Pancreas (tissue), 10 donors: Measurements from ENCODE around the gene MAP3K5. TPM values are rescaled to one million over a fixed set of nuclear protein-coding genes. Genes with fewer than 3 reads are reported as not detected.
A peak's percentile ranks its signal among the peaks of the same experiment; 100 is the strongest.

Experiments
- ATAC-seq, 4 donors: fragments of 200-7000 bp; cut with Tn5 transposase; one replicate each; pipeline versions ENCODE4 v1.8.0 to v1.9.1; 2020; ENCODE audit warnings: mild to moderate bottlenecking in 4 of 4, moderate library complexity in 4 of 4
- DNase-seq, 6 donors: peaks; one replicate each; pipeline ENCODE4 v3.0.0-alpha.2; 2020
- FAIRE-seq: peaks from 2 replicates; lab custom pipeline; 2012; peaks lifted over from hg19 to GRCh38; lab: Jason Lieb, UNC
- H3K27ac ChIP-seq, 4 donors: fragments of 200-600 bp; sonication (generic); 1 replicate in 3 of 4; 2 replicates in 1 of 4; pipeline versions ENCODE4 v1.5.0 to v1.8.0; 2020
- H3K27me3 ChIP-seq, 4 donors: fragments of 200-600 bp; one replicate each; pipeline ENCODE4 v1.8.0; 2021
- H3K36me3 ChIP-seq, 3 donors: fragments of 200-600 bp; sonication (generic) in 1 of 3; one replicate each; pipeline versions ENCODE4 v1.5.0 to v1.8.0; 2020 to 2021
- H3K4me1 ChIP-seq, 3 donors: fragments of 200-600 bp; one replicate each; pipeline ENCODE4 v1.8.0; 2021
- H3K4me3 ChIP-seq, 4 donors: fragments of 200-600 bp; sonication (generic) in 2 of 4; one replicate each; pipeline versions ENCODE4 v1.5.0 to v1.8.0; 2020 to 2021
- H3K9me3 ChIP-seq, 4 donors: fragments of 200-600 bp; one replicate each; pipeline ENCODE4 v1.8.0; 2021
- CTCF ChIP-seq, 4 donors: fragments of 200-600 bp; sonication (generic) in 3 of 4; IDR thresholded peaks; one replicate each; pipeline versions ENCODE4 v1.5.0 to v1.8.0; 2021; ENCODE audit warnings: antibody characterized with exemption in 4 of 4
- WGBS, 2 donors: extraction: QIAGEN DNeasy Blood & Tissue Kit; methylation state at CpG; one replicate each; pipeline ENCODE4 v1.1.7; 2013; 5-methylcytosine and 5-hydroxymethylcytosine counted together
- intact Hi-C, 3 donors: fragments of 100-400 bp; cut with DNase I; formaldehyde crosslinking; loops; one replicate each; pipeline versions ENCODE4 v1.11.1 to v1.14.2; 2022
- polyA plus RNA-seq, 2 donors: library from polyadenylated mRNA; stranded (reverse); fragments of 200-250 nt; gene quantifications; one replicate each; pipeline ENCODE4 v1.2.3, GENCODE V29; 2013
- total RNA-seq, 6 donors: library from RNA; stranded (reverse); fragmentation: NEBNext Ultra II Directional in 4 of 6; extraction: Animal tissue kit (Norgen Biotek cat#: 25700) in 4 of 6; gene quantifications; one replicate each; pipeline versions ENCODE4 v1.2.1 to v1.2.4, GENCODE V29; 2021 to 2023
- donor health status: healthy with polysubstance abuse.
- donor health status: DM: no; HTN: no; CAD: no; lungs with moderate emphysema.
- donor health status: DM: no; HTN: no; CAD: no.
- donor health status: control.
- donor health status: control.
- donor health status: Bipolar disorder and iron deficiency.
- donor health status: DM: yes; HTN: yes; CAD: no.
- donor health status: DM: no; HTN: no; CAD: no.
- donor health status: DM: no; HTN: no; CAD: no.
- donor health status: DM: yes; HTN: yes; CAD: no.

Gene MAP3K5
- total and polyA plus RNA-seq, 8 donors: 6.7 to 28.6 (median 19.4) TPM

GRCh38 chr6:136774228-136775041, 17.8 kb downstream of the MAP3K5 start:
- H3K4me3 ChIP-seq: no peak overlapping the region
- WGBS, 2 donors: 71 to 79% methylated on average over 6 of the region's 6 CpGs
- no peak for DNase-seq
- intact Hi-C loops: no loop called here
- peak in 3 of 4 donors; percentile 16 to 62 (median 30) for ATAC-seq
- H3K9me3 ChIP-seq: no peaks in the 10 kb centered on the region
- H3K36me3 ChIP-seq: no peaks in the 10 kb centered on the region
- FAIRE-seq: no peak
- no peaks in the 10 kb centered on the region for H3K27me3 ChIP-seq
- no peak for TF ChIP-seq CTCF (IDR thresholded peaks at IDR 0.05)
- H3K27ac ChIP-seq: peak overlapping the region; percentile 10 to 84 (median 67)
- peaks cover 27 to 35% (median 33%) of the 10 kb centered on the region in 3 donors for H3K4me1 ChIP-seq

GRCh38 chr6:136773473-136773796, 18.8 kb downstream of the MAP3K5 start:
- H3K9me3 ChIP-seq: no peaks in the 10 kb centered on the region
- intact Hi-C loops: no loop called here
- FAIRE-seq (no peak), ATAC-seq (no peak), DNase-seq (no peak)
- H3K4me3 ChIP-seq: no peak overlapping the region
- TF ChIP-seq CTCF (IDR thresholded peaks at IDR 0.05): no peak
- 70 to 78% methylated on average over 4 of the region's 4 CpGs for WGBS, 2 donors
- H3K27ac ChIP-seq: peak overlapping the region; percentile 66 to 84 (median 70)
- peaks cover 27 to 35% (median 33%) of the 10 kb centered on the region in 3 donors for H3K4me1 ChIP-seq
- H3K36me3 ChIP-seq: no peaks in the 10 kb centered on the region
- no peaks in the 10 kb centered on the region for H3K27me3 ChIP-seq

GRCh38 chr6:136772685-136773472, 19.4 kb downstream of the MAP3K5 start:
- TF ChIP-seq CTCF (IDR thresholded peaks at IDR 0.05): no peak
- H3K27ac ChIP-seq: peak overlapping the region; percentile 66 to 84 (median 70)

GRCh38 chr6:136771306-136771705, 21.0 kb downstream of the MAP3K5 start:
- Histone ChIP-seq H3K36me3 (no peaks in the 10 kb centered on the region), H3K4me1 (peaks cover 37 to 56% (median 49%) of the 10 kb centered on the region in 3 donors), H3K9me3 (no peaks in the 10 kb centered on the region), H3K27me3 (no peaks in the 10 kb centered on the region), H3K27ac (no peak overlapping the region), H3K4me3 (no peak overlapping the region)
- TF ChIP-seq CTCF (IDR thresholded peaks at IDR 0.05): no peak
- DNase-seq (no peak), FAIRE-seq (no peak), ATAC-seq (no peak)
- intact Hi-C loops: no loop called here
- WGBS, 2 donors: 67 to 73% methylated on average over 2 of the region's 2 CpGs

More at GRCh38 chr6:136772685-136773472, 19.4 kb downstream of the MAP3K5 start:
- no peaks in the 10 kb centered on the region for H3K9me3 ChIP-seq
- peaks cover 27 to 40% (median 35%) of the 10 kb centered on the region in 3 donors for H3K4me1 ChIP-seq
- ATAC-seq: peak; percentile 91 to 97 (median 92)
- H3K4me3 ChIP-seq: no peak overlapping the region
- FAIRE-seq: no peak
- H3K27me3 ChIP-seq: no peaks in the 10 kb centered on the region
- WGBS, 2 donors: 48 to 58% methylated on average over 6 of the region's 6 CpGs
- peak in 5 of 6 donors; percentile 74 to 87 (median 76) for DNase-seq
- intact Hi-C loops: no loop called here
- no peaks in the 10 kb centered on the region for H3K36me3 ChIP-seq
